SK-N-SH (cell line): ENCODE measurements around the gene FYN.
"Not testable (repeated sequence)": the region's sequence is repeated elsewhere in the genome, so short reads cannot be mapped to it uniquely, and the experiment has no call there.

ENCODE experiments used
- CHD2 ChIP-seq: fragments of 150-350 bp; IDR thresholded peaks from 2 replicates; pipeline ENCODE4 v1.6.1; 2018; ENCODE audit warnings: low read length; ENCODE audit not compliant: partially characterized antibody
- CTCF ChIP-seq: fragments of 200-600 bp; sonication (generic); IDR thresholded peaks from 2 replicates; pipeline ENCODE4 v1.6.1; 2017; ENCODE audit warnings: antibody characterized with exemption, mild to moderate bottlenecking, moderate library complexity

- not testable (repeated sequence) for TF ChIP-seq CHD2, CTCF
Observed at GRCh38 chr6:111786151-111786550, 87.1 kb downstream of the FYN start.
